NOMO-1 treated with dmso at 0.1 percent for 144 hours (cell line): ENCODE results near the gene TEKT2.
A peak's percentile ranks its signal among the peaks of the same experiment; 100 is the strongest.

Experiments
- DNase-seq: peaks from one replicate; lab custom pipeline; 2025; ENCODE audit not compliant: unreplicated experiment; lab: John Stamatoyannopoulos, UW

The TEKT2 gene, protein sequence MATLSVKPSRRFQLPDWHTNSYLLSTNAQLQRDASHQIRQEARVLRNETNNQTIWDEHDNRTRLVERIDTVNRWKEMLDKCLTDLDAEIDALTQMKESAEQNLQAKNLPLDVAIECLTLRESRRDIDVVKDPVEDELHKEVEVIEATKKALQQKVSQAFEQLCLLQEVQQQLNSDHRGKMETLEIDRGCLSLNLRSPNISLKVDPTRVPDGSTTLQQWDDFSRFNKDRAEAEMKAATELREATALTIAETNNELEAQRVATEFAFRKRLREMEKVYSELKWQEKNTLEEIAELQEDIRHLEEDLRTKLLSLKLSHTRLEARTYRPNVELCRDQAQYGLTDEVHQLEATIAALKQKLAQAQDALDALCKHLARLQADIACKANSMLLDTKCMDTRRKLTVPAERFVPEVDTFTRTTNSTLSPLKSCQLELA

DNA sequence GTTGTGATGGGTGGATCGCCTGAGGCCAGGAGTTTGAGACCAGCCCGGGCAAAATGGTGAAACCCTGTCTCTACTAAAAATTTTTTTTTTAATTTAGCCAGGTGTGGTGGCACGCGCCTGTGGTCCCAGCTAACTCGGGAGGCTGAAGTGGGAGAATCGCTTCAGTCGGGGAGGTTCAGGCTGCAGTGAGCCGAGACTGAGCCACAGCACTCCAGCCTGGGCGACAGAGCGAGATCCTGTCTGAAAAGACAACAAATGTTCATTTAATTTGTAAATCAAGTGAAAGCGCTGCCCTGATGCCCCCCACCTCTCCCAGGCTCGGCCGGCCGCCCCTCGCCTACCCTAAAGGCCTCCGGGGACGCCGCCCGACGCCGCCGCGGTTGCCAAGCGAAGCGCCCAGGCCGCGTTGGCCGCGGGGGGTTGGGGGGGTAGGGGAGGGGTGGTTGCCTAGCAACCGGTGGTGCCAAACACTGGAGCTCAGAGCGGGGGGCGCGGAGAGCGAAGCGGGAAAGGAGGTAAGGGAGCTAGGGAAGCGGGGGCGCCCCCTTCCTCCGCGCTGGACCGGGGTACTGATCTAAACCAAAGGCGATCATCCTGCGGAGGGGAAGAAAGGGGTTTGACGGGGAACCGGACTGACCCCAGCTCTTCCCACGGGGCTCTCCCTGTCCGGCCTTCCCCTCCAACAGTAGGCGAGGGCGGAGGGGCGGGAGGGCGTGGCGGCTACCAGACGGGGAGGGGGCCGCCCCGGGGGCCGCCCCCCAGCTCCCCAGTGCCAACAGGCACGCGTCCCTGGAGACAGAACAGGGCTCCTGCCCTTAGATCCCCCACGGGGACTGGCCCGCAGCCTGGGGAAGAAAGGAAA, at the start of gene TEKT2:
Gene TEKT2 (plus strand): TSS at position 460 of the 862 bp plus-strand sequence. CDS start 828 bp downstream, outside the sequence.
- no peak for DNase-seq

DNA sequence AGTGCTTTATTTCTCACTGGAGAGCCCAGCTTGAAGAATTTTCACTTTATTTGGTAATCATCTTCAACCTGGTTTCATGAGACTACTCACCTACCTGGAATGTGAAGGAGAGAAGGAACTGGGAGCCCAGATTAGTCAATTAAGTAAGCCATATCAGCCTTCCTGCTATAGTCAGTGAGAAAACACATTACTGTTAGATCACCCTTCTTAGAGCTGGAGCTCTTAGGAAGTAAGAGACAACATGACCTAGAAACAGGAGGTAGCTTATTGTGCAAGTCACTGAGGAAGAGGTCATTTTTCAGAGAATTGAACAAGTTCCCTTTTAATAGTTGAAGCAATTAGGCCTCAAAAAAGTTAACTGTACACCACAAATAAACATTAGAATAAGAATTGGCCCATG, 49.2 kb upstream of the TEKT2 start:
- peak; percentile 57 for DNase-seq

DNA sequence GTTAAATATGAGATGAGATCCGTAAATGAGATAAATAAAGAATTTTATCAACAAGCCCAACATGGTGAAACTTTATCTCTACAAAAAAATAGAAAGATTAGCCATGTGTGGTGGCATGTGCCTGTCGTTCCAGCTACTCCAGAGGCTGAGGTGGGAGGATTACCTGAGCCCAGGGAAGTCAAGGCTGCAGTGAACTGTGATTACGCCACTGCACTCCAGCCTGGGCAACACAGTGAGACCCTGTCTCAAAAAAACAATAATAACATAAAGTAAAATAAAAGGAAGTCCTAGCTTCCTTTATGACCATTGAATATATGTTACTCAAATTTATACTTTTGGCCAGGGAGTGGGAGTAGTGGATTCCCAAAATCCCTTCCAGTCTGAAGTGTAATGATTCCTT, 48.7 kb upstream of the TEKT2 start:
- no peak for DNase-seq

GRCh38 chr1:36040238-36040637, 43.7 kb upstream of the TEKT2 start:
- no peak for DNase-seq

DNA sequence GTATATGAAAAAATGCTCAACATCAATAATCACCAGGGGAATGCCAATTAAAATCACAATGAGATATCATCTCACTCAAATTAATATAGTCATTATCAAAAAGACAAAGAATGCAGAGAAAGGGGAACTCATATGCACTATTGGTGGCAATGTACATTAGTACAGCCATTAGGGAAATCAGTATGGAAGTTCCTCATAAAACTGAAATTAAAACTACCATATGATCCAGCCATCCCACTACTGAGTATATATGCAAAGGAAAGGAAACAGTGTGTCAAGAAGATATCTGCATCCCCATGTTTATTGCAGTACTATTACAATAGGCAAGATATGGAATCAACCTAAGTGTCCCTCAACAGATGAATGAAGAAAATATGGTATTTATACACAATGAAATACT, 32.1 kb upstream of the TEKT2 start:
- no peak for DNase-seq

DNA sequence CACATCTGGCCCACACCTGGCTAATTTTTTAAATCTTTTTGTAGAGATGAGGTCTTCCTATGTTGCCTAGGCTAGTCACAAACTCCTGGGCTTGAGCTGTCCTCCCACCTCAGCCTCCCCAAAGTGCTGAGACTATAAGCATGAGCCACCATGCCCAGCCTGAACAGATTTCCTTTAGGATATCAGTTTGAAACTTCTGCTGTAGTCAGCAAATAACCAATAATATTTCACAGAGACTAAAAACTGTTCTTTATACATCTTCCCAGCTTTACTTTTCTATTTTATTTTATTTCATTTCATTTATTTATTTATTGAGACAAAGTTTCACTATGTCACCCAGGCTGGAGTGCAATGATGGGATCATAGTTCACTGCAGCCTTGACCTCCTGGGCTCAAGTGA, 29.9 kb upstream of the TEKT2 start:
- DNase-seq = no peak

DNA sequence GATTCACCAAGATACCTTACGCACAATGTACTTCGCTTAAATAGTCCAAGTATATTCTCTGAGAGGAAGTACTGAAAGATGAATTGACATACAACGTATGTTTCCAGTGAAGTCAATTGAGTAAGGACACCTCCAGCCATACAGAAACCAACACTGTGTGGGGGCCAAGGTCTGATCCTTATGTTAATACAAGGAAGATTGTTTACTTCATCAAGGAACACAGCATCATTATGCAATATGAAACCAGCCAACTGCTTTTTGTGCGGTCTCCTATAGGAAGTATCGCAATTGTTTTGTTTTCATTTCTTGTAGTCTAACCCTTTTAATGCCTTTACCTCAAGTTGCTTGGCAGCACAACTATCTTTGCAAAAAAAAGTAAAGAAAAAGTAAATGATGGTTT, 28.2 kb upstream of the TEKT2 start:
- no peak for DNase-seq

- no peak for DNase-seq
Observed at GRCh38 chr1:36062315-36062714, 21.6 kb upstream of the TEKT2 start.

GRCh38 chr1:36067871-36068270, 16.0 kb upstream of the TEKT2 start:
- no peak for DNase-seq

DNA sequence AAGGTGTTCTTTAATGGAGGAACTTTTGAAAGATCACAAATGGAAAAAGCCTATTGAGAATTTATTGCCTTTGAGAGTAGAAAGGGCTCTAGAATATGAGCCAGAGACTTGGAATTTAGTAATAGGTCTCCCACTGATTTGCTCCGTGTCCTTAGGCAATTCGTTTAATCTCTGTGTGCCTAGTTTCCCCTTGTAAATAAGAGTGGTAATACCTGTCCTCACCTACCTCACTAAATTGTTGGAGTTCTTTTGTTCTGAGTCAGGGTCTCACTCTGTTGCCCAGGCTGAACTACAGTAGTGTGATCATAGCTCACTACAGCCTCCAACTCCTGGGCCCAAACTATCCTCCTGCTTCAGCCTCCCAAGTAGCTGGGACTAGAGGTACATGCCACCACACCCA, 15.0 kb upstream of the TEKT2 start:
- no peak for DNase-seq

DNA sequence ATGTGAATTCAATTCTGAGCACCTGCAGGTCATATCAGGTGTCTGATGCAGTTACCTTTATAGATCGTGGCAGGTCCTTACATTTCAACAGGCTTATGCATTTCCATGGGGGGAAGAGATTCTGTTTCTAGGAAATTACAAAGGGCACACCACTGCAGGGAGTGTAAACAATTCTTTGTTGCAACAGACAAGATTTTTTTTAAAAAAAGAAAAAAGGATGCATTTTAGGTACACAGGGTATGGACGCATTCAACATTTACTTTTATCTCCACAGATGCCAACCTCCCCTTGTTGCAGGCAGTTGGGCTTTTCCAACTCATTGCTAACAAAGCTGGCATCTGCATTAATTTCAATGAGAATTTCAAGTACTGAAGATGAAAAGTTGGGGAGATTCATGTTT, 13.5 kb upstream of the TEKT2 start:
- DNase-seq = no peak

- no peak for DNase-seq
Observed at GRCh38 chr1:36076979-36077573, 6.8 kb upstream of the TEKT2 start.

DNA sequence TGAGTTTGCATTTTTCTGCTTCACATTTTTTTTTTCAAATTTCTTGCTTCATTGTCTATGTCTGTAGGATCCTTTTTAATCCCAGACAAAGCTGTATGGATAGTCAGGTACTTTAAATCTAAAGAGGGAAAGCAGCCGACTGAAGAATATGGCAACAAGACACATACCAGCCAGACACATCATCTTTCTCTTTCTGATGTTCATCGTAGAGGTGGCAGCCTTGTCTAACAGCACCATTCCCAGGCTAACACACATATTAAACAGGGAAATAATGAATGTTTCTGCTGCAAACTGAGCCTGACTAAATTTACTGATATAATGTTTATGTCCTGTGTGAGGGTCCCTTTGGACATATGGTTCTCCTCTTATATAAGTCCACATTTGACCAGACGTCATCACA, 3.7 kb upstream of the TEKT2 start:
- DNase-seq = no peak

GRCh38 chr1:36080801-36081200, 3.1 kb upstream of the TEKT2 start:
- DNase-seq = no peak

- no peak for DNase-seq
Observed at GRCh38 chr1:36081926-36082485, 1.9 kb upstream of the TEKT2 start.

- DNase-seq = no peak
Observed at GRCh38 chr1:36083219-36083618, 675 bp upstream of the TEKT2 start.

DNA sequence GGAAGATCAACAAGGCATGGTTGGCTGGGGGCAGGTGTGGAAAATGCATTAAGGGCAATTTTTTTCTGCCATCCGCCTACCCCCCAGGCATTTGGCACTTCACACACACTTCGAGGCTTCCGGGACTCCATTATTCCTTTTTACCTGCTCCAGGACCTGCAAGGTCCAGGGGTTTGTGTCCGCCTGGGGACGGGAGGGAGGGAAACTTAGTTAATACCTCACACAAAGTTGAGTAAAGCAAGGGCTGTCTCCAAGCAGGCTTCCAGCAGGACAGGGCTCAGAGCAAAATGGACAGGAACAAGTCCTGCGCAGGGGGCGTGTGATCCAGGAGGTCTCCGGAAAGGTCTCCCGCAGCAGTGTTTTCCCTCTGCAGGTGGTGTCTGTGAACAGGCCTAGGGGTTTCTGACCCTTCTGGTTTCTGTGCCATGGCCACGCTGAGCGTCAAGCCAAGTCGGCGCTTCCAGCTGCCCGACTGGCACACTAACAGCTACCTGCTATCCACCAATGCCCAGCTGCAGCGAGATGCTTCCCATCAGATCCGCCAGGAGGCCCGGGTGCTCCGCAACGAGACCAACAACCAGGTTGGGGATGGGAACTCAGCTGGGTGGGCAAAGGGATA, 712 bp downstream of the TEKT2 start:
- DNase-seq = no peak

- DNase-seq = no peak
Observed at GRCh38 chr1:36085126-36085525, 1.2 kb downstream of the TEKT2 start.

GRCh38 chr1:36085686-36086526, 2.0 kb downstream of the TEKT2 start:
- no peak for DNase-seq
